Stimulated activated CD8-positive, alpha-beta memory T cell treated with anti-CD3 and anti-CD28 coated beads, Interleukin-12 subunit alpha, Interleukin-12 subunit beta, amount 100 ng/mL, for 24 hours (primary cell): ENCODE measurements around the gene TNKS2.
"Not testable (repeated sequence)": the region's sequence is repeated elsewhere in the genome, so short reads cannot be mapped to it uniquely, and the experiment has no call there.

Experiments
- DNase-seq: peaks from one replicate; pipeline ENCODE4 v3.0.0-alpha.2; 2020; ENCODE audit errors: extremely low read depth

TNKS2 gene

DNA sequence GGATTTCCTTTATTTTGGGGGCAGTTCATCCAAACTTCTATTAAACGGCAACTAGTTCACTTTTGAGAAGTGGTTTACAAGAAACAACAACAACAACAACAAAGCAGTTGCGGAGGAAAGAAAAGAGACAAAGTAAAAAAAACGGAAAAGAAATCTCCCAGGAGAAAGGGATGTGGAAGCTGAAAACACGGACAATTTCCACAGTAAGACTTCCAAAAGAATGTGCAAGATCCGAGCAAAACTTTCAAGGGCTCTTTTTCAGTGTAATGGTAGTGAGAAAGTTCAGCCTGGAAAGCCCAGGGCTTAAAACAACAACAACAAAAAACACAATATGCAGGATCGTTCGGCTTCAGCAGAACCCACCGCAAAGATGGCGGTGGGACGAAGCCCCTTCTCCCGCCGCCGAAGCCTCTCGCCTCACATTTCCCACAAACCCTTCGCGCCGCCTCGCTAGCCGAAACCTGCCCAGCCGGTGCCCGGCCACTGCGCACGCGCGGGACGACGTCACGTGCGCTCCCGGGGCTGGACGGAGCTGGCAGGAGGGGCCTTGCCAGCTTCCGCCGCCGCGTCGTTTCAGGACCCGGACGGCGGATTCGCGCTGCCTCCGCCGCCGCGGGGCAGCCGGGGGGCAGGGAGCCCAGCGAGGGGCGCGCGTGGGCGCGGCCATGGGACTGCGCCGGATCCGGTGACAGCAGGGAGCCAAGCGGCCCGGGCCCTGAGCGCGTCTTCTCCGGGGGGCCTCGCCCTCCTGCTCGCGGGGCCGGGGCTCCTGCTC, at the start of gene TNKS2:
Gene TNKS2 (plus strand): TSS at position 553 of the 775 bp plus-strand sequence. CDS start 265 bp downstream, outside the sequence.
- peak; percentile 91 for DNase-seq

DNA sequence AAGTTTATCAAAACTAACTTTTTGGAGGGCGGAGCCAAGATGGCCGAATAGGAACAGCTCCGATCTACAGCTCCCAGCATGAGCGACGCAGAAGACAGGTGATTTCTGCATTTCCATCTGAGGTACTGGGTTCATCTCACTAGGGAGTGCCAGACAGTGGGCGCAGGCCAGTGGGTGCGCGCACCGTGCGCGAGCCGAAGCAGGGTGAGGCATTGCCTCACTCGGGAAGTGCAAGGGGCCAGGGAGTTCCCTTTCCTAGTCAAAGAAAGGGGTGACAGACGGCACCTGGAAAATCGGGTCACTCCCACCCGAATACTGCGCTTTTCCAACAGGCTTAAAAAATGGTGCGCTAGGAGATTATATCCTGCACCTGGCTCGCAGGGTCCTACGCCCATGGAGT, 48.6 kb upstream of the TNKS2 start:
- not testable (repeated sequence) for DNase-seq

DNA sequence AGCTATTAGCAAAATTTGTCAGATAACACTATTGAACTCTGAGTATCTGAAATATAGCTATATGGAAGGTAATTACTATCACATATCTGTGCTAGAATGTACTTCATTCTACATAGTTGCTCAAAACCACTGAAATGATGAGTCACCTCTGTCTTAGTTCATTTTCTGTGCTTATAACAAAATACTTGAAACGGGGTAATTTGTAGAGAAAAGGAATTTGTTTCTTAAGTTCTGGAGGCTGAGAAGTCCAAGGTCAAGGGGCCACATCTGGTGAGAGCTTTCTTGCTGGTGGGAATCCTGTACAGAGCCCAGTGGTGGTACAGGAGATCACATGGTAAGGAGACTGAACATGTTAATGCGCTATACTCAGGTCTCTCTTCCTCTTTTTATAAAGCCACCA, 41.9 kb upstream of the TNKS2 start:
- DNase-seq: no peak

DNA sequence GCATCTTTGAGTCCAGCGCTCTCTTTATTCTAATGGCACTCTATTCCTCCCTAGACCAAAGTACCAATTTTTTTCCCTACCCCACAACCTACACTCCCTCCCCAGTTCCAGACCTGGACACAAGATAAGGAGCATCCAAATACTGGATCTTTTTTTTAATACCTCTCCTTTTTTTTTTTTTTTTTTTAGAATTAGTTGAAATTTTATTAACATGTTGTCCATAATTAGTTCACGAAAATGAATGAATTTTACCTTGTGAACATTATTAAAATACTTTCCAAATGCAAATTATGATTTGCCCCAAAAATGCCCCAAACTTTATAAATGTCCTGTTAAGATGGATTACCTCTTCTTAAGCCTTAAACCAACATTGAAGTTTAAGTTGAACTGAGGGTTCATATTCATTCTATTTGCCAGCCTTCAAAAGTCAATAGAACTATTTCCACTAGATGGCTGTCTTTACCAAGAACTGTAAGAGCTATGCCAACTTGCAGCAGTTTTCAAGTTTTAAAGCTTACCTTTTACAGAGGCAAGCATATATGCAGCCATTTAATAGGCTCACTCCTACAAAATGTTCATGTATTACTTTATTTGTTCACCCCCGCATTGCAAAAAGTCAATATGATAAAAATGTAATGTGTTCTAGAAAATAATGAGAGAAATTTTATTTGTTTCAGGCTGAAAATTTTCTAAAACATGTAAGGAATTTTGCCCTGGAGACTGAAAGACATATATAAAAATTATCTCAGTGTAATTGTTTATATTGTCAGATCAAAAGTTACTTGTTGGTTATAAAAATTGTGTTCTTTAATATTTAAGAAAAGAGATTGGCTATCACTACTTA, 39.7 kb upstream of the TNKS2 start:
- no peak for DNase-seq

DNA sequence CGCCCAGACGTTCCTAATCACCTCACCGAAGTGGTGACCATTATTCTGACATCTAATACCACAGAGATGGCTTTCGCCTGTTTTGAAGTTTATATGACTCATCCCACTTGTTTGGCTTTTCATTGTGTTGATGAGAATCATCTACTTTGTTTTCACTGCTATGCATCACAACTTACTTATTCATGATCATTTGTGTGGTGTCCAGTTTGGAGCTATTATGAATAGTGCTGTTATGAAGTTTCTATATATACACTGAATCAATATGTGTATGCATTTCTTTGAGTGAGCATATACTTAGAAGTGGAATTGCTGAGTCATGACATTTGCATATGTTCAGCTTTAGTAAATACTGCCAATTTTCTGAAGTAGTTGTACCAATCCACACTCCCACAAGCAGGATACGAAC, 38.6 kb upstream of the TNKS2 start:
- DNase-seq: no peak

DNA sequence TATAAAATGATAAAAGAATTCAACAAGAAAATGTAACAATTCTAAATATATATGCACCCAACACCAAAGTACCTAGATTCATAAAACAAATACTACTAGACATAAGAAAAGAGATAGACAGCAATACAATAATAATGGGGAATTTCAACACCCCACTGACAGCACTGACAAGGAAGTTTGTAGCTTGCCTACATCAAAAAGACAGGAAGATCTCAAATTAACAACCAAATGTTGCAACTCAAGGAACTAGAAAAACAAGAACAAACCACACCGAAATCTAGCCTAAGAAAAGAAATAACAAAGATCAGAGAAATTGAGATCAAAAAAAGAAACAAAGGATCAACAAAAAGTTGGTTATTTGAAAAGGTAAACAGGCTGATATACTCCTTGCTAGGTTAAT, 36.5 kb upstream of the TNKS2 start:
- DNase-seq: no peak

DNA sequence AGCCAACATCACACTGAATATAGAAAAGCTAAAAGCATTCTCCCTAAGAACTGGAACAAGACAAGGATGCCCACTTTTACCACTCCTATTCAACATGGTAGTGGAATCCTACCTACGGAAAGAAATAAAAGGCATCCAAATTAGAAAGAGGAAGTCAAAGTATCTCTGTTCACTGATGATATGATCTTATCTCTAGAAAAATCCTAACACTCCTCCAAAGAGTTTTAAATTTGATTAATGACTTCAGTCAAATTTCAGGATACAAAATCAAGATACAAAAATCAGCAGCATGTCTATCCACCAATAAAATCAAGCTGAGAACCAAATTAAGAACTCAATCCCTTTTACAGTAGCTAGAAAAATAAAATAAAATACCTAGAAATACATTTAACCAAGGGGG, 35.3 kb upstream of the TNKS2 start:
- no peak for DNase-seq

DNA sequence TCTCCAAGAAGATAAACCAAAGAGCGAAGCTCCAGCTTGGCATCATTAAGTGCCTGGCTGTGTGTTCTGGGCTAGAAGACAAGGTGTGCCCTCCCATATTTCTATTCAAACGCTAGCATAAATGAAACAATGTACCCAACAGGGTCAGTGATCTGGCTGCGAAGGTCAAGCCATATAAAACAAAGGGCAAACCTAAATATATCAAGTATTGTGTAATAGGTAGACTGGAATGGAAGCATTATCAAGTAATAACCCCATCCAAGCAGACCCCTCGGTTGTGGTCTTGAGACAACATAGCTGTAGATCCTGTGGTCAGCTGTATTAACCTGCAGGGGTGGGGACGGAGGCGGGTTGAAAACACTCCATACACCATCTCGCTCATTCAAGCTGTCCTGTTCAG, 31.6 kb upstream of the TNKS2 start:
- no peak for DNase-seq

DNA sequence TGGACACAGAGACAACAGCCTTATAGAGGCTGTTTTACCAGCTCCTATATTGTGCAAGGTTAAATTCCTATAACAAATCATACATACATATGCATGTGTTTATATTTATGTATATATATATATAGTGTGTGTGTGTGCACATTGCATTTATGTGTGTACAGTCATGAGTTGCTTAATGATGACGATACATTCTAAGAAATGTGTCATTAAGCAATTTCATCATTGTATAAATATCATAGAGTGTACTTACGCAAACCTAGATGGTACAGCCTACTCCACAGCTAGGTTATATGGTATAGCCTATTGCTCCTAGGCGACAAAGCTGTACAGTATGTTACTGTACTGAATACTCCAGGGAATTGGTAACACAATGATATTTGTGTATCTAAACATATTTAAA, 30.1 kb upstream of the TNKS2 start:
- DNase-seq: no peak

DNA sequence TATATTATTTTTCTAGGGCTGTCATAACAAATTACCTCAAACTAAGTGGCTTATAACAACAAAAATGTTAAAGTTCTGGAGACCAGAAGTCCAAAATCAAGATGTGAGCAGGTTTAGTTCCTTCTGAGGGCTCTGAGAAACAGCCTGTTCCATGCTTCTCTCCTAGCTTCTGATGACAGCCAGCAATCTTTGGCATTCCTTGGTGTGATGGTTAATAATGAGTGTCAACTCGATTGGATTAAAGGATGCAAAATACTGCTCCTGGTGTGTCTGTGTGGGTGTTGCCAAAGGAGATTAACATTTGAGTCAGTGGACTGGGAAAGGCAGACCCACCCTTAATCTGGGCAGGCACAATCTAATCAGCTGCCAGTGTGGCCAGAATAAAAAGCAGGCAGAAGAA, 26.3 kb upstream of the TNKS2 start:
- DNase-seq: no peak

DNA sequence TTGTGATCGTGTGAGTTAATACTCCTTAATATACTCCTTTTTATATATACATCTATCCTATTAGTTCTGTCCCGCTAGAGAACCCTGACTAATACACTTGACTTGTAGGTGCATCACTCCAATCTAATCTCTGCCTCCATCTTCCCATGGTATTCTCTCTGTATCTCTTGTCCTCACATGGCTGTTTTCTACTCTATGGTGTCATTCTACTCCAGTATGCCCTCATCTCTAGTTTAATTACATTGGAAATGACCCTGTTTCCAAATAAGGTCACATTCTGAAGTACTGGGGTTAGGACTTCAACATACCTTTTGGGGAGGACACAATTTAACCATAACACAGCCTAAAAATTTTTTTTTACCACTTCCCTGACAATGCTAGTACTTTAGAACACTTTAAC, 25.8 kb upstream of the TNKS2 start:
- DNase-seq: no peak

DNA sequence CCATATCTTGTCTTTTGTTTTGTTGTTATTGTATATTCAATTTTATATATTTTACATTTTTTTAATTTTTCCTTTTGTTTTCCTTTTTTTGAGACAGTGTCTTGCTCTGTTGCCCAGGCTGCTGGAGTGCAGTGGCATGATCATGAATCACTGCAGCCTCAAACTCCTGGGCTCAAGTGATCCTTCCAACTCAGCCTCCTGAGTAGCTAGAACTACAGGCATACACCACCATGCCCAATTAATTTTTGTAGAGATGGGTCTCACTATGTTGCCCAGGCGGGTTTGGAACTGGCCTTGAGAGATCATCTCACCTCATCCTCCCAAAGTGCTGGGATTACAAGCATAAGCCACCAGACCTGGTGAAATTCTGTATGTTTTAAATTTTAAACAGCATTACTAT, 25.4 kb upstream of the TNKS2 start:
- DNase-seq: no peak

DNA sequence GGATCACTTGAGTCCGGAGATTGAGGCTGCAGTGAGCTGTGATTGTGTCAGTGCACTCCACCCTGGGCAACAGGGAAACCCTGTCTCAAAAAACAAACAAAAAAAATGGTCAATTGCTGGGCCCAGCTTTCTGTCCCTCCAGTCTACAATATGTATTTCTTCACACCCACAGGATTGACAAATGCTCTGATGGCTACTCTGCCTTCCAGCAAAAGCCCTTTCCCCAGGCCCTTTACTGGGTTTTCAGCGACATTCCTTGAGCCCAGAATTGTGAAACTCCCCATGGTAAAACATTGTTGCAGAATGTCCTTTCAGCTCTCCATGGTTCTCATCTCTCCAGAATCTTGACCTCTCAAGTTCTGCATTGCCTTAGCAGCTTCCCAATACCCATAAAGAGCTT, 23.7 kb upstream of the TNKS2 start:
- DNase-seq: no peak

DNA sequence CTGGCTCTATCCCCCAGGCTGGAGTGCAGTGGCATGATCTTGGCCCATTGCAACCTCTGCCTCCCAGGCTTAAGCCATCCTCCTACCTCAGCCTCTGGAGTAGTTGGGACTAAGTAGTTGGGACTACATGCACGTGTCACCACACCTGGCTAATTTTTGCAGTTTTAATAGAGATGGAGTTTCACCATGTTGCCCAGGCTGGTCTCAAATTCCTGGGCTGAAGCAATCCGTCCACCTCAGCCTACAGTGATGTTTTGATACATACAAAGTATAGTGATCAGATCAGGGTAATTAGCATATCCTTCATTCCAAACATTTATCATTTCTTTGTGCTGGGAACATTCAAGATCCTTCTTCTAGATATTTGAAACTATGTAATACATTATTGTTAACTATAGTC, 22.5 kb upstream of the TNKS2 start:
- DNase-seq: no peak

DNA sequence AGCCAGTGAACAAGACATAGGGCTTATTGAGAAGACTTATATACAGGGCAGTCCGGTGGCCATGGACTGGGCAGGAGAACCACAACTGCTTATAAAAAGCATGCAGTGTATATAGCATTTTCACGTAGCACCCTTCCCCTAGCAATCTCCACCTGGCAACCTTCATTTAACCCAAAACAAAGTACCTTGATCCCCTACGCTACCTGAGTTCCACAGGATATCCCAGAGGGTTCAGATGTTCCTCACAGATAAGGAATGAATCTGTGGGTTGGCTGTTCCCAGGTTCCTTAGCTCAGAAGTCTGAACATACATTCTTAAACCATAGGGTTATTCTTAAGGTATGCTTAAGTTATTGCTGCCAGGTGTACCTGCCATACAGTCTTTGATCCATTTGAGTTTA, 22.0 kb upstream of the TNKS2 start:
- no peak for DNase-seq

DNA sequence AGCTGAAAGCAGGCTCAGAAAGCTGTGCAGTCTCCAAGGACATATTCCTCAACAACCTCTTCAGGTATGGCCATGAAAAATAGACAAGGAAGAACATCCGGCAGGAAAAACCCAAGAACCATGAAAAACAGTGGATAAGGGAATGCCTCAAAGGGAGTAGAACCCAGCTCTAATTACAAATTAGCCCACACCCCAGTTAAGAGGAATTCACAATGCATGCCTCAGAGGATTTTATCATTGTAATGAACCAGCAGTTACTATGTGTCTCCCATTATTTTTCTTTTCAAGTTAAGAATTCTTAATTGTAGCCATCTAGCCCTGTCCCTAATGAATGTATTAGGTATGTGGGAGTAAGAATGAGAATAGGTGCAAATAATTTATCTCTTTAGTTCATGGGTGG, 19.7 kb upstream of the TNKS2 start:
- DNase-seq: no peak

DNA sequence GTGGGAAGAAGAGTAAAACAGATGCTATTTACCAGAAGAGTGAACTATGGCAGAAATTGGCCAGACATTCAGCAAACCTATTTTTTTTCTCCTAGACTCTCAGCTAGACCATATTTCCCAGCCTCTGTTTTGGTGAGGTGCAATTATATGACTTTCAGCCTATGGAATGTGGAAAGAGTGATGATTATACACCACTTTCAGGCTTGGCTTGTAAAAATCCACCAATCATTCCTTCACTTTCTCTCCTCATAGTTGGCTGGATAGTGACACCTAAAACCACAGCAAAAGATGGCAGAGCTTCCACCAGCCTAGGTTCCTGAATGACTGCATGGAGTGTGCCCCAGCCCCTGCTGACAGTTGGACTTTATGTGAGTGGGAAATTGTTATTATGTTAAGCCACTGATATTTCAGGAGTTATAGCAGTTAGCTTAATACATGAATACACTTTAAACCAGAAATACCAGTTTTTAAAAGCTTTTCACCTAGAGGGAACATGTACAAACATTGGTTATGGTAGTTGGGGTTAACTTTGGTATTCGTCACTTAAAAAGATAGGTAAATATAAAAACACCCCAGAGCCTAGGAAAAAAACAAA, 19.1 kb upstream of the TNKS2 start:
- no peak for DNase-seq

DNA sequence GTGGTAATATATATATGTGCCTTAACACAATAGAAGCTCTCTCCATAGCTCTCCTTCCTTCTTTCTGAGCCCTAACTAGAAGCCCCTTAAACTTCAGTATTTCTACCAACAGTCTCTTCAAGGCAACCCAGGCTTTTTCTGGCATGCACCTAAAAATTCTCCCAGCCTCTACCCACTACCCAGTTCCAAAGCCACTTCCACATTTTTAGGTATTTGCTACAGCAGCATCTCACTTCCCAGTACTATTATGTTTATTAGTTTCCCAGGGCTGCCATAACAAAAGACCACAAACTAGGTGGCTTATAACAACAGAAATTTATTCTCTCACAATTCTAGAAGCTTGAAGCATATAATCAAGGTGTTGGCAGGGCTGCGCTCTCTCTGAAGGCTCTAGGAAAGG, 15.7 kb upstream of the TNKS2 start:
- DNase-seq: no peak

DNA sequence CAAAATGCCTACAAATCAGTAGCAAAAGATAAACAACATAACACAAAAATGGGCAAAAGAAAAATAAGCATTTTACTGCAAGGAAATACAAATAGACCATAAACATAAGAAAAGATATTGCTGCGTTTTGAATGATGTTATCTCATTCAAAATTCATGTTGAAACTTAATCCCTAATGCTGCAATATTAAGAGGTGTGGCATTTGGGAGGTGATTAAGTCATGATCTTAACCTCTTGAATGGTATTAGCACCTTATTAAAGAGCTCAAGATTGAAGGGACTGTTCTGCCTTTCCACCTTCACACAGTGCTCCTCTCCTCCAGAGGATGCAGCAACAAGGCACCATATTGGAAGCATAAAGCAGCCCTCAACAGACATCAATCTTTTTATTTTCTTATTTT, 12.4 kb upstream of the TNKS2 start:
- no peak for DNase-seq

DNA sequence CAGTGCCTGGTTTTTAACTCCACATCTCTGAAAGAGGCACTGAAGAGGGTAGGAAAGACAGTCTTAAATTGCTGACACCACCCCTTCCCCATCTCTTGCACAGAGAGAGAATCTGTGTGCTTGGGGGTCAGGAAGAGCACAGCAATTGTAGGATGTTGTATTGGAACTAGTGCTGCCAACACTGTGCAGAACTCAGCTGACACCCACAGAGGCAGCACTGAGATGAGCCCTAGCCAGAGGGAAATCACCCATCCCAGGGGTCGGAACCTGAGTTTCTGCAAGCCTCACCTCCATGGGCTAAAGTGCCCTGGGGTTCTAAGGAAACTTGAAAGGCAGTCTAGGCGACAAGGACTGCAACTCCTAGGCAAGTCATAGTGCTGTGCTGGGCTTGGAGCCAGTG, 11.0 kb upstream of the TNKS2 start:
- DNase-seq: no peak

DNA sequence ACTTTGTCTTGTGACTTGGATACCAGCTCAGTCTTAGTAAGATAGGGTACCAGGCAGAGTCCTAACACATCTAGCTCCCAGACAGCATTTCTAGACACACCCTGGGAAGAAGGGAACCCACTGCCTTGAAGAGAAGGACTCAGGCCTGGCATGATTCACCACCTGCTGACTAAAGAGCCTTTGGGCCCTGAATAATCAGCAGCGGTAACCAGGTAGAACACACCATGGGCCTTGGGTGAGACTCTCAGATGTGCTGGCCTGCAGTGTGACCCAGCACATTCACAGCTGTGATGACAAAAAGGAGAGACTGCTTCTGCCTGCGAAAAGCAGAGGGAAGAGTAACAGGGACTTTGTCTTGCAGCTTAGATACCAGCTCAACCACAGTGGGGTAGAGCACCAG, 10.4 kb upstream of the TNKS2 start:
- no peak for DNase-seq

DNA sequence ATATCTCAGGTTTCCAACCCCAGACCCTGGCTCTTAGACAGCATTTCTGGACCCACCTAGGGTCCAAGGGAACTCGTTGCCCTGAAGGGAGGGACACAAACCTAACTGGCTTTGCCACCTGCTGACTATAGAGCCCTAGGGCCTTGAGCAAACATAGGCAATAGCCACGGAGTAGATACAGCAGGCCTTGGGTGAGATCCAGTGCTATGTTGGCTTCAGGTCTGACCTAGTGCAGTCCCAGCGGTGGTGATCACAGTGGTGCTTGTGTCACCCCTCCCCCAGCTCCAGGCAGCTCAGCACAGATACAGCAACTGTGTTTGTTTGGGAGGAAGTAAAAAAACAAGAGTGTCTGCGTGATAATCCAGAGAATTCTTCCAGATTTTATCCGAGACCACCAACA, 9.7 kb upstream of the TNKS2 start:
- DNase-seq: no peak
